Fibroblast of lung (primary cell): ENCODE results near the gene KCND3. TPM values are rescaled to one million over a fixed set of nuclear protein-coding genes. Genes with fewer than 3 reads are reported as not detected.

Experiments
- DNase-seq, 2 donors: peaks; one replicate each; pipeline versions ENCODE4 v3.0.0 to v3.0.0-alpha.2; 2010; ENCODE audit warnings: low read depth in 2 of 2
- H2AFZ ChIP-seq: 2 replicates; pipeline ENCODE4 v1.5.1; 2012; ENCODE audit warnings: low read length, control low read depth, inconsistent platforms
- H3K27ac ChIP-seq: 2 replicates; pipeline ENCODE4 v1.5.1; 2011; ENCODE audit warnings: low read length, control low read depth; ENCODE audit not compliant: insufficient read depth
- H3K27me3 ChIP-seq: 2 replicates; pipeline ENCODE4 v1.5.1; 2011; ENCODE audit warnings: mild to moderate bottlenecking, low read length; ENCODE audit not compliant: control insufficient read depth, insufficient read depth
- H3K36me3 ChIP-seq: 2 replicates; pipeline ENCODE4 v1.5.1; 2011; ENCODE audit warnings: low read length; ENCODE audit not compliant: control insufficient read depth, insufficient read depth
- H3K4me1 ChIP-seq: 2 replicates; pipeline ENCODE4 v1.5.1; 2011; ENCODE audit warnings: low read length; ENCODE audit not compliant: control insufficient read depth, insufficient read depth; ENCODE audit errors: extremely low read depth
- H3K4me2 ChIP-seq: 2 replicates; pipeline ENCODE4 v1.5.1; 2011; ENCODE audit warnings: low read length, control low read depth; ENCODE audit not compliant: insufficient read depth; ENCODE audit errors: extremely low read depth
- H3K4me3 ChIP-seq, 4 experiments: fragments of 200-600 bp in 1 of 4; sonication (generic) in 1 of 4; replicated peaks in 1 of 4; 2 replicates each; pipeline ENCODE4 v1.5.1; 2011 to 2016; ENCODE audit warnings: low read length in 4 of 4, low read depth in 3 of 4, mild to moderate bottlenecking in 3 of 4, control low read depth in 2 of 4, inconsistent platforms in 1 of 4, mixed read lengths in 1 of 4; ENCODE audit not compliant: insufficient read depth in 1 of 4; ENCODE audit errors: control extremely low read depth in 1 of 4
- H3K79me2 ChIP-seq: 2 replicates; pipeline ENCODE4 v1.5.1; 2012; ENCODE audit warnings: mild to moderate bottlenecking, low read length, inconsistent platforms; ENCODE audit not compliant: control insufficient read depth, insufficient read depth
- H3K9ac ChIP-seq: 2 replicates; pipeline ENCODE4 v1.5.1; 2011; ENCODE audit warnings: mild to moderate bottlenecking, low read length, control low read depth; ENCODE audit not compliant: insufficient read depth
- H3K9me3 ChIP-seq: 2 replicates; pipeline ENCODE4 v1.5.1; 2012; ENCODE audit warnings: low read depth, low read length; ENCODE audit not compliant: control insufficient read depth, insufficient read depth
- H4K20me1 ChIP-seq: 2 replicates; pipeline ENCODE4 v1.5.1; 2011; ENCODE audit warnings: low read length; ENCODE audit not compliant: control insufficient read depth, insufficient read depth; ENCODE audit errors: extremely low read depth
- EZH2 ChIP-seq: IDR thresholded peaks from 2 replicates; pipeline ENCODE4 v1.5.1; 2012; ENCODE audit warnings: low read length, control low read depth, mild to moderate bottlenecking; ENCODE audit errors: missing control alignments
- polyA plus RNA-seq, 2 donors: library from polyadenylated mRNA; depleted of rRNA in 1 of 2; stranded (reverse) in 1 of 2; unstranded in 1 of 2; fragments of >200 nt; gene quantifications; 2 replicates each; pipeline ENCODE4 v1.2.1, GENCODE V29; 2011 to 2012; ENCODE audit warnings: missing spikeins in 1 of 2
- total RNA-seq: library from RNA; depleted of rRNA; stranded (reverse); fragments of >200 nt; gene quantifications from 2 replicates; pipeline ENCODE4 v1.2.1, GENCODE V29; 2014
- TF ChIP-seq, protein P1 (sequence below), 2 donors: IDR thresholded peaks in 1 of 2; conservative IDR thresholded peaks in 1 of 2; 1 replicate in 1 of 2; 2 replicates in 1 of 2; pipeline ENCODE4 v1.5.1; 2011 to 2012; ENCODE audit warnings: low read length in 2 of 2, control low read depth in 1 of 2, inconsistent platforms in 1 of 2, low read depth in 1 of 2, mild to moderate bottlenecking in 1 of 2

KCND3 gene
- total and polyA plus RNA-seq, 2 donors (not counting 1 experiment from before 2014, with no cell fraction given), result 0.66 to 9.3 TPM

DNA sequence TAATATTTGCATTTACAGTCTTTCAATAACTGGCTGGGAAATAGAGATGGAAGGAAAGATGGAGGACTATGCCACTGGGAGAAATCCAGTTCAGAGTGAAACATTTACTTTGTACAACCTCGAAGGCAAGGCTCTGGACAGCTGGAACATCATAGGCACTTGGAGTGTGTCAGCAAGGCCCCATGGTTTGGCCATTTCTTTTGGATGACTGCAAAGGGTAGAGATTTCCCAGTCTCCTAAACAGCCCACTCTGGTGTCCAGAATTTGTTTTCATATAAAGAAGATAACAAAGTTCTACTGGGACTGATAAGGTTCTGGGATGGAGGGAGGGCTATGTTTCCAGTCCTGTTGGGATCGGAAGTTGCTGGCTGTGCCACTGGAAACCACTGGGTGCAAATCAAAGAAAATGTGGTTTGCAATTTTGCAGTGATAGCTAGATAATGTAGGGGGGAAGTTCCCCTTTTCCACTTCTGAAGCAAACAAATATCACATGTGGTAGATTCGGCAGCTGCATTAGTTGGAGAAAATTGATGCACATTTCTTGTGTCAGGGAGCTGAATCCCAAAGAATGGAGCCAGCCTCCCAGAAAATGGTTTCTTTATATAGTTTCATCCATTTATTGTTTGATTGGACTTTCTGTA is 16.2 kb downstream of the KCND3 start:
- no peaks in the 10 kb centered on the region for H3K4me1 ChIP-seq
- no peak overlapping the region for H2AFZ ChIP-seq
- no peaks in the 10 kb centered on the region for H3K9me3 ChIP-seq
- H3K4me3 ChIP-seq, result no peak overlapping the region
- H3K79me2 ChIP-seq, result no peaks in the 10 kb centered on the region
- no peaks in the 10 kb centered on the region for H3K27me3 ChIP-seq
- H3K27ac ChIP-seq, result no peak overlapping the region
- H3K36me3 ChIP-seq, result no peaks in the 10 kb centered on the region
- no peak overlapping the region for H3K9ac ChIP-seq
- TF ChIP-seq, protein P1, sequence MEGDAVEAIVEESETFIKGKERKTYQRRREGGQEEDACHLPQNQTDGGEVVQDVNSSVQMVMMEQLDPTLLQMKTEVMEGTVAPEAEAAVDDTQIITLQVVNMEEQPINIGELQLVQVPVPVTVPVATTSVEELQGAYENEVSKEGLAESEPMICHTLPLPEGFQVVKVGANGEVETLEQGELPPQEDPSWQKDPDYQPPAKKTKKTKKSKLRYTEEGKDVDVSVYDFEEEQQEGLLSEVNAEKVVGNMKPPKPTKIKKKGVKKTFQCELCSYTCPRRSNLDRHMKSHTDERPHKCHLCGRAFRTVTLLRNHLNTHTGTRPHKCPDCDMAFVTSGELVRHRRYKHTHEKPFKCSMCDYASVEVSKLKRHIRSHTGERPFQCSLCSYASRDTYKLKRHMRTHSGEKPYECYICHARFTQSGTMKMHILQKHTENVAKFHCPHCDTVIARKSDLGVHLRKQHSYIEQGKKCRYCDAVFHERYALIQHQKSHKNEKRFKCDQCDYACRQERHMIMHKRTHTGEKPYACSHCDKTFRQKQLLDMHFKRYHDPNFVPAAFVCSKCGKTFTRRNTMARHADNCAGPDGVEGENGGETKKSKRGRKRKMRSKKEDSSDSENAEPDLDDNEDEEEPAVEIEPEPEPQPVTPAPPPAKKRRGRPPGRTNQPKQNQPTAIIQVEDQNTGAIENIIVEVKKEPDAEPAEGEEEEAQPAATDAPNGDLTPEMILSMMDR (conservative IDR thresholded peaks at IDR 0.05 in 1 of 2, IDR thresholded peaks at IDR 0.05 in 1 of 2; ENCODE audit: low read depth in 1 of 2, low read length in 2 of 2), result no peak
- TF ChIP-seq EZH2, result no peak
- DNase-seq, result no peak
- no peak overlapping the region for H3K4me2 ChIP-seq
- H4K20me1 ChIP-seq, result no peaks in the 10 kb centered on the region

DNA sequence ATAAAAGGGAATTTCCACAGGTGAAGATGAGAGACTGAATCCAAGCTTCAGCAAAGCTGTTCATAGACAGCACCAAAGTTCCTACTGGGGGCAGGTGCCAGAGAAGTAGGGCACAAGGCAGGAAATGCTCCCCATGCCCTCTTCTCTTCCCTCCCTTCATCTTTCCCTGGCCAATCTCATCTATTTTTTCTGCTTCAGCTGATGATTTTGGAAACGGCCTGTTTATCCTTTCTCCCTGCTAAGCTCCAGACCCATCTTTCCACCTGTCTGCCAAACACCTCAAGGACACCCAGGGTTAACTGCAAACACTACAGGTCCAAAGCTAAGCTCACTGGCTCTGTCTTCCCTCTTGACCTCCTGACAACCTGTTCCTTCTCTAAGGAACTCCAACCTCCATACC is 18.1 kb downstream of the KCND3 start:
- no peak overlapping the region for H3K4me2 ChIP-seq
- no peak overlapping the region for H2AFZ ChIP-seq
- H3K79me2 ChIP-seq, result no peaks in the 10 kb centered on the region
- H3K4me1 ChIP-seq, result no peaks in the 10 kb centered on the region
- no peak for DNase-seq
- H4K20me1 ChIP-seq, result no peaks in the 10 kb centered on the region
- H3K27me3 ChIP-seq, result no peaks in the 10 kb centered on the region
- H3K9ac ChIP-seq, result no peak overlapping the region
- no peak overlapping the region for H3K4me3 ChIP-seq
- no peak overlapping the region for H3K27ac ChIP-seq
- no peaks in the 10 kb centered on the region for H3K36me3 ChIP-seq
- no peak for TF ChIP-seq EZH2
- TF ChIP-seq, protein P1 (conservative IDR thresholded peaks at IDR 0.05 in 1 of 2, IDR thresholded peaks at IDR 0.05 in 1 of 2; ENCODE audit: low read depth in 1 of 2, low read length in 2 of 2), result no peak
- no peaks in the 10 kb centered on the region for H3K9me3 ChIP-seq

DNA sequence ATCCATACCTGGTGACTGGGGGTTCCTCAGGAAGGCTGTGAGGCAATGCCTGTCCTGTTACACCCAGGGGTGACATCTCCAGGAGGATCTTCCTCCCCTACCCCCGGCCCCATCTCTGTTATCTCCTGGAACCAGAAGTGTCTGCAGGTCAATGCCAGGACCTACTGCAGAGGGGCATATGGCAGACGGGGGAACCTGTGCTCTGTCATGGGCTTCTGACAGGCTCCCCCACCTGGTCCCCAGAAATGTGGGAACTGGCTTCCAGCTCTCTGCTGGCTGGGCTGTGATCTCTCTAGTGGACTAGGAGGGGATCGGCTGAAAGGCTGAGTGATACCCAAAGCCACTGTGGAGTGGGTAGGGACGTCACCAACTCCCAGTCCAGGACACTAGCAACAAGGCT is 21.0 kb downstream of the KCND3 start:
- Histone ChIP-seq H3K27ac (no peak overlapping the region), H3K4me2 (no peak overlapping the region), H4K20me1 (no peaks in the 10 kb centered on the region), H3K9me3 (no peaks in the 10 kb centered on the region), H3K36me3 (no peaks in the 10 kb centered on the region), H2AFZ (no peak overlapping the region), H3K4me1 (no peaks in the 10 kb centered on the region), H3K9ac (no peak overlapping the region), H3K27me3 (no peaks in the 10 kb centered on the region), H3K4me3 (no peak overlapping the region), H3K79me2 (no peaks in the 10 kb centered on the region)
- no peak for TF ChIP-seq EZH2
- TF ChIP-seq, protein P1 (conservative IDR thresholded peaks at IDR 0.05 in 1 of 2, IDR thresholded peaks at IDR 0.05 in 1 of 2; ENCODE audit: low read depth in 1 of 2, low read length in 2 of 2), result no peak
- no peak for DNase-seq
